GM19043 (cell line): ENCODE data around the gene NETO1.

Experiments
- ATAC-seq: cut with Tn5 transposase; IDR thresholded peaks from one replicate; pipeline ENCODE4 v1.9.1; 2021; ENCODE audit warnings: low read depth; ENCODE audit not compliant: unreplicated experiment

The NETO1 gene

DNA sequence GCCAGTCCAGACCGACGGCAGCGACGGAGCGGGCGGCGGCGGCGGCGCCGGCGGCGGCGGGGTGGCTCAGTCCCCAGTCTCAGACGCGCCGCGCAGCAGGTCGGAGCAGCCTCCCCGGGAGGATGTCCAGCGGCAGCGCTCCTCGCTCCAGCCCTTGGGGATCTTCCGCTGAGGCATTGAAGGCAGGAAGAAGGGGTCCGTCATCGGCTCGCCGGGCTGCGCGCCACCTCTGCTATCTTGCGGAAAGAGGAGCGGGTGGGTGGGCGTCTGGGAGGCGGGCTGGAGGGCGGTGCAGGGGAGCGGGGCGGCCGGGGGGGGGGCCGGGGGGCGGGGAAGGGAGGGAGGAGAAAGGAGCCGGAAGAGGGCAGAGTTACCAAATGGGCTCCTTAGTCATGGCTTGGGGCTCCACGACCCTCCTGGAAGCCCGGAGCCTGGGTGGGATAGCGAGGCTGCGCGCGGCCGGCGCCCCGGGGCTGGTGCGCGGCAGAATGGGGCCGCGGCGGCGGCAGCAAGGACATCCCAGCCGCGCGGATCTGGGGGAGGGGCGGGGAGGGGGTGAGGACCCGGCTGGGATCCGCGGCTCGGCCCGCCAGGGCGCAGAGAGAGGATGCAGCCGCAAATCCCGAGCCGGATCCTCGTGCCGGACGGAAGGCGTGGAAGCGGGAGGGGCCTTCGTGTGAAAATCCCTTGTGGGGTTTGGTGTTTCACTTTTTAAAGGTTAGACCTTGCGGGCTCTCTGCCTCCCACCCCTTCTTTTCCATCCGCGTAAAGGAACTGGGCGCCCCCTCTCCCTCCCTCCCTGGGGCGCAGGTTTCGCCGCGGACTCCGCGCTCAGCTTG, at the start of gene NETO1:
TSS of gene NETO1 (minus strand) at position 242 of the 839 bp plus-strand sequence. CDS start 696 bp downstream, outside the sequence.
- no peak for ATAC-seq

- ATAC-seq, result no peak
Observed at GRCh38 chr18:72910045-72910444, 42.3 kb upstream of the NETO1 start.

GRCh38 chr18:72908181-72908580, 40.4 kb upstream of the NETO1 start:
- ATAC-seq, result no peak

- no peak for ATAC-seq
Observed at GRCh38 chr18:72903033-72903432, 35.2 kb upstream of the NETO1 start.

DNA sequence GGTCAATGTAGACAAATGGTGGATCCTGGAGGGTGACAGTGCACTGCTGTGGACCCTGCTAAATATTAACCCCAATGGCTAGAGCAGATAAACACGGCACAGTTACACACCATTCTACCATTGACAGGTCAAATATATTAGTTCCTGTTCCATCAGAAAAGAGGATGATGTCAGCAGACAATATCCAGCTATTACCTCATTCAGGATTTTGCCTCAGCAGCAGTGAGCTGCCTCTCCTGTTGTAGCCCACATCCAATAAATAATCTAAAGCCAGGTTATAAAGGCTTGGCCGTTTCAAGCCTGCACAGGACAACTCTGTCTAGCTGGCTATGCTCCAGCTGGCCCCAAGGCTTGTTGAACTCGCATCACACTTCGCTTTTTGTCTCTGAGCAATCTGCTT, 31.6 kb upstream of the NETO1 start:
- no peak for ATAC-seq

DNA sequence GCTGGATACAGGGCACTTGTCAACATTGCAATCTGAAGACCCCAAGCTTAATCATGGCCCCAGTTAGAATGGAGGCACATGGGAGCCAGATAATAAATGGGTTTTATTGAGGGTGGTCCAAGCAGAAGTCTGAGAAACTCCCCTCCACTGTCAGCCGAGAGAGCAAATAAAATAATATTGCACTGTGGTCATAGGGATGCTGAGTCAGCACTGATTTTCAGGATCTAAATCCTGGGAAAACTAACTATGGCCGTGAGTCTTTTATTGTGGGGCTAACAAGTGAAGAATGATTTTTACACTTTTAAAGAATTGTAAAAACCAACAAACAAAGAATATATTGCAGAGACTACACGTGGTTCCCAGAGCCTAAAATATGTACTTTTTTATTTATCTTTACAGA, 31.1 kb upstream of the NETO1 start:
- no peak for ATAC-seq

- ATAC-seq, result no peak
Observed at GRCh38 chr18:72895548-72895947, 27.8 kb upstream of the NETO1 start.

- no peak for ATAC-seq
Observed at GRCh38 chr18:72878561-72878960, 10.8 kb upstream of the NETO1 start.

- no peak for ATAC-seq
Observed at GRCh38 chr18:72878143-72878542, 10.4 kb upstream of the NETO1 start.

GRCh38 chr18:72871091-72871490, 3.3 kb upstream of the NETO1 start:
- no peak for ATAC-seq

- no peak for ATAC-seq
Observed at GRCh38 chr18:72869226-72870185, 1.7 kb upstream of the NETO1 start.

GRCh38 chr18:72868585-72869225, 918 bp upstream of the NETO1 start:
- no peak for ATAC-seq

GRCh38 chr18:72866901-72867745, 664 bp downstream of the NETO1 start:
- ATAC-seq, result no peak

GRCh38 chr18:72866442-72866900, 1.3 kb downstream of the NETO1 start:
- no peak for ATAC-seq

- no peak for ATAC-seq
Observed at GRCh38 chr18:72863754-72864153, 4.0 kb downstream of the NETO1 start.

DNA sequence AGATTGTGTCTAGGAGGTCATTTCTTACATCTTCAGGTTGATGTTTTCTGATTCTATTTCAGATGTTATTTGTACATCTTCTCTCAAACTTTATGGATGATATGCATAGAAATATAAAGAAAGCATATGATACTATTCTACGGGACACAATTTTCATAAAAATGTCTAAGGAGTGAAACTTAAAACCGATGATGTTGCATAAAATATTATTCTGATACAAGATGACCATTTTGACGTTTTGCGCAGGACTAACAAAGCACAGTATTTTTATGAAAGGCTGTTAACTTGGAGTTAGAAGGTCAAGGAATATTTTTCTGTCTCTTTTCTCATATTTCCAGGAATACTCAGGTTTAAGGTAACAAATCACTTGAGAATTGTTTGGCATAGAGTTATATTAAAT, 8.7 kb downstream of the NETO1 start:
- no peak for ATAC-seq

GRCh38 chr18:72849671-72850070, 18.1 kb downstream of the NETO1 start:
- ATAC-seq, result no peak

- ATAC-seq, result no peak
Observed at GRCh38 chr18:72848503-72849237, 19.1 kb downstream of the NETO1 start.

DNA sequence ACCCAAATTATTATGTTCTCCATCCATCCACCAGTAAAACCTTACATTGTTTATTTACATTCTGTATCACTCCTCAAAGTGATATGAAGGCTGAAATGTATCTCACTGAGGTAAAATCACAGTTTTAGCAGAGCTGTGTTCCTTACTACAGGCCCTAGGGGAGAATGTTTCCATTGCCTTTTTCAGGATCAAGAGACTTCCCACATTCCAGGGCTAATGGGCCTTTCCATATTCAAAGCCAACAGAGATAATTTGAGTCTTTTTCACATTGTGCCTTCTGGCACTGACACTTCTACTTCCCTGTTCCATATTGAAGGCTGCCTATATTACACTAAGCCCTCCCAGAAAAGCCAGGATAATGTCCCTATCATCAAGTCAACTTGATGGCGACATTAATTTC, 20.0 kb downstream of the NETO1 start:
- no peak for ATAC-seq
